Measurements from ENCODE around the gene APBA2.
A peak's percentile ranks its signal among the peaks of the same experiment; 100 is the strongest.

Gene APBA2

GRCh38 chr15:29044503-29044901 is 158.7 kb downstream of the APBA2 start:
- peak; percentile 9 for DNase-seq

DNA sequence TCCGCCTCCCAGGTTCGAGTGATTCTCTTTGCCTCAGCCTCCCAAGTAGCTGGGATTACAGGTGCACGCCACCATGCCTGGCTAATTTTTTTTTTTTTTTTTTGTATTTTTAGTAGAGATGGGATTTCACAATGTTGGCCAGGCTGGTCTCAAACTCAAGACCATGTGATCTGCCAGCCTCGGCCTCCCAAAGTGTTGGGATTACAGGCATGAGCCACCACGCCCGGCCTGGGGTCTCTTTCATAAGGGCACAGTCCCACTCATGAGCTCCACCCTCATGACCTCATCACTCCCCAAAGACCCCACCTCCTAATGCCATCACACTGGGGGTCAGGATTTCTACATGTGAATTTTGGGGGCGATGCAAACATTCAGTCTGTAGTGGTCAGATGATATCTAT is 159.4 kb downstream of the APBA2 start:
- peak; percentile 42 for DNase-seq

GRCh38 chr15:29045717-29046116 is 159.9 kb downstream of the APBA2 start:
- peak; percentile 60 for DNase-seq

- DNase-seq: peak; percentile 53
These were observed 160.6 kb downstream of the APBA2 start for GRCh38 chr15:29046281-29046810.

GRCh38 chr15:29046977-29047376 is 161.2 kb downstream of the APBA2 start:
- DNase-seq: peak; percentile 26

GRCh38 chr15:29048011-29048410 is 162.2 kb downstream of the APBA2 start:
- DNase-seq: no peak

DNA sequence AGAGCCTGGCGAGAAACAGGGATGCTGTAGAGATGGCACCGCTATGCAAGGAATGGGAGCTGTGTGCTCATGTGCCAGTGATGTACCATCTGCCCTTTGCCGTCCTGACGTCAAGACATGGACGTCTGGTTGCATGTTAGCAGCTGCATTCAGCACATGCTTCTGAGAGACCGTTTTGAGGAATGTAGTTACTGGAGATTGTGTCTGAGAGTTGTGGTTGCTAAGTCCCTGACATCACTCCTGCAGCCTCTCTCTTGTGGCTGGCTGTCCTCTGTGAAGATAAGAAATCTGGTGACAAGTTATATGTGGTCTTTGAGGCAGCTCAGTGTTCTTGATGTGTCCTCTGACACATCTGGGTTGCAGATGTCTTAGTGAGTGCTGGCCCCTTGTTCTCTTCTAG is 165.1 kb downstream of the APBA2 start:
- no peak for DNase-seq

GRCh38 chr15:29051422-29051821 is 165.6 kb downstream of the APBA2 start:
- DNase-seq: no peak

- DNase-seq: no peak
These were observed 167.2 kb downstream of the APBA2 start for GRCh38 chr15:29053006-29053405.

- DNase-seq: no peak
These were observed 167.9 kb downstream of the APBA2 start for GRCh38 chr15:29053661-29054131.

GRCh38 chr15:29054171-29055045 is 168.6 kb downstream of the APBA2 start:
- DNase-seq: no peak

- DNase-seq: no peak
These were observed 170.1 kb downstream of the APBA2 start for GRCh38 chr15:29055876-29056275.

GRCh38 chr15:29056839-29057450 is 171.2 kb downstream of the APBA2 start:
- DNase-seq: no peak

GRCh38 chr15:29057856-29058255 is 172.1 kb downstream of the APBA2 start:
- DNase-seq: no peak

GRCh38 chr15:29058903-29059539 is 173.2 kb downstream of the APBA2 start:
- DNase-seq: no peak

DNA sequence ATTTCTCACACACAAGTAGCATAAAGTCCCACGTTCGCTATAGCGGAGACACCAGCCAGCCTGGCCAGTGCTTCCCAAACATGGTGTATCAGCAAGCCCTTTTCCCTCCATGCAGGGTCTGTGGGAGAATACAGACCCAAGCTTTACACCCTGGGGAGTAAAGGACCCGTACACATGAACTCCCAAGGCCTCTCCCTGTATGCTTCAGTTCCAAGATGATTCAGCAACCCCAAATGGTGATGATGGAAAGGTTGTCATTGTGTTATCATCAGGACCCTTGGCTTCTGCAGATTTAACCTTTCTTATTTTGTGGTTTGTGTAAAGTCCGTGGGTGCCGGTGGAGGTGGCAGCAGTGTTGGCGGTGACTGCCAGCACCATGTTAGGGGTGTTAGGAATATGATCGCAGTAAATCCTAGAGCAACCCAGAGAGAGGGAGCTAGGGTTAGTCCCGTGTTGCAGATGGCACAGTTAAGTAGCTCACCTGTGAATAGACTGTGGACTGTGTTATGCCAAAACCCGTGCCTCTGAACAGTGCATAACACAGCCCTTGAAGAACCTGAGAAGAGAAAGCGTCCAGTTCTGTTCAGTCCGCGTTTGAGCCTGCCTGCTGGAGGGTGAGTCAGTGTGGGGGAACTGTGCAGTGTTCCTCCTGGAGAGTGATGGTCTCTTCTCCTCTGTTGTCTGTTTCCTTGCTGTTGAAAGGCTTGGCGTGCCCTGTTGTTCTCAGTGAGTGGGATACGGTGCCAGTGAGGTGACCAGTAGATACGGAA is 174.3 kb downstream of the APBA2 start:
- DNase-seq: no peak

DNA sequence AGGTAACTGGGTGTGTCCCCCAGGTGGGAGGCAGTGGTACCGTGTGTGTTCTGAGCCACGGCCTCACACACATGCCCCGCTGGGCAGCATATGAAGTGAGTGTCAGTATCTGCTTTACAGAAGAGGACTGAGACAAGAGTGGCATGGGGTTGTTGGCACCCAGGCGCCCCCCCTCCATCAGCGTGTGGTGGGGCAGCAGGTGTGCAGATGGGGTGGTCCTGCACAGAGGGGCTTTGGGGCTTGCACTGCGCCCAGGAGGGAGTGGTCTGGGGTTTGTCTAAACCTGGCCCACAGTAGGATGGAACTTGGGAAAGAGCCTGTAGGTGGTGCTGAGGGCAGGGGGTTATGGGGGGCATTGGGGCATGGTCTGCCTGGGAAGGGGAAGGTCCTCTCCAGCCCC is 176.0 kb downstream of the APBA2 start:
- no peak for DNase-seq

GRCh38 chr15:29062179-29062591 is 176.4 kb downstream of the APBA2 start:
- no peak for DNase-seq

DNA sequence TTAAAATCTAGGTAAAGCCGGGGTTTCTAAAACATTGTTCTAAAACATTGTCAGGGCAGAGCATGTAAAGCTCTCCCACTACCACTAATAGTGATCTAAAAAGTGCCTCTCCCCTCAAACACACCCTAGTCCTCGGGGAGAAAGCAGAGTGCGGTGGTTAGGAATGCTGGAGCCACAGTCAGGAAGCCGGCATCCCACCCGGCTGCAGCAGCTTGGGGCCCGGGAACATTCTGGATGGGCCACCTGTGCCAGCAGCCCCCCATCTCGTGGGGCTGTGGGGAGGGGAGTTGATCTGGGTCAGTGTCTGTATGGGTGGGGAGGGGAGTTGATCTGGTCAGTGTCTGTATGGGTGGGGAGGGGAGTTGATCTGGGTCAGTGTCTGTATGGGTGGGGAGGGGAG is 176.9 kb downstream of the APBA2 start:
- no peak for DNase-seq

- DNase-seq: no peak
These were observed 177.9 kb downstream of the APBA2 start for GRCh38 chr15:29063646-29064045.

DNA sequence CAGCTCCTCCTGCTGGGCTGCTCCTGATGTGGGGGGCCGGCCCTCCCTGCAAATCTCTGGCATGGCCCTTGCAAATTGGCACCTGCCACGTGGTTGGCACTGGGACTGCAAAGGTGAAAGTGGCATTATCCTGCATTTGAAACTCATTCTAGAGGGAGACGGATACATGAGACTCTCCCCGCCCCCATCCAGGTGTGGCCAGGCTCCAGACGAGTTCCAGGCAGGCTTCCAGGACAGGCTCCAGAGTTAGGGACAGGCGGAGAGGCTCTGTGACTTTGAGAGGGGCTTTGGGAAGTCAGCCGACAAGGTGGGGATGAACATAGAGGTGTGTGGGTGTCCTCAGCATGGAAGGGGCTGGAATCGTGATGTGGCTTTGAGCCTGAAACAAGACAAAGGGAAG is 178.5 kb downstream of the APBA2 start:
- no peak for DNase-seq

DNA sequence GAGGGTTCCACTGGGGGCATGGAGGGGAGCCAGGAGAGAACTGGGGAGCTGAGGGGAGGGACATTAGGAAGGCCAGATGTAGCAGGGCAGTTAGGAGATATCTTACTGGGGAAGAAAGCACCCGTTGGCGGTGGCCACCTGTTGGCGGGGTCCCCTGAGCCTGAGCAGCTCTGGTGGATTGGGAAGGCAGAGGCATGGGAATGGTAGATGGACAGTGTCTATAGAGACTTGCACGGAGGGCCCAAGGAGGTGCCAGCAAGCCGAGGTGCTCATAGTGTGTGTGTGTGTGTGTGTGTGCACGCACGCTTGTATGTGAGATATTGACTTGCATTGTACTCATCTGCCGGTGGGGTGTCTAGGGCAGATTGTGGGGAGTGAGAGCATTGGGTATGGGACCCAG is 179.0 kb downstream of the APBA2 start:
- DNase-seq: no peak

- no peak for DNase-seq
These were observed 179.8 kb downstream of the APBA2 start for GRCh38 chr15:29065571-29065970.

Measured in activated CD8-positive, alpha-beta memory T cell treated with anti-CD3 and anti-CD28 coated beads for 24 hours (primary cell).